ENCODE data around the gene LHB.
"Not testable (repeated sequence)": the region's sequence is repeated elsewhere in the genome, so short reads cannot be mapped to it uniquely, and the experiment has no call there.

The LHB gene

GRCh38 chr19:49017041-49017665 is at the start of gene LHB:
TSS of gene LHB (minus strand) at chr19:49017091. CDS start at chr19:49017081, 10 bp downstream.
- no peak for DNase-seq

GRCh38 chr19:49065905-49066512 is 49.1 kb upstream of the LHB start:
- no peak for DNase-seq

GRCh38 chr19:49064768-49065611 is 48.1 kb upstream of the LHB start, which contains the start of gene NTF4:
TSS of gene NTF4 (minus strand) at chr19:49064818. CDS start at chr19:49061997, 2,821 bp downstream.
- DNase-seq, result peak; percentile 44

- DNase-seq, result no peak
Measured at GRCh38 chr19:49064029-49064629, 47.2 kb upstream of the LHB start.

- DNase-seq, result no peak
Measured at GRCh38 chr19:49061445-49061844, 44.6 kb upstream of the LHB start.

GRCh38 chr19:49061000-49061399 is 44.1 kb upstream of the LHB start:
- no peak for DNase-seq

GRCh38 chr19:49059053-49059452 is 42.2 kb upstream of the LHB start:
- DNase-seq, result no peak

- DNase-seq, result no peak
Measured at GRCh38 chr19:49058562-49058961, 41.7 kb upstream of the LHB start.

- DNase-seq, result no peak
Measured at GRCh38 chr19:49057636-49058234, 40.8 kb upstream of the LHB start, which contains the start of gene CGB7. TSS of gene CGB7 (minus strand) at chr19:49057749. CDS start at chr19:49055375, 2,374 bp downstream.

GRCh38 chr19:49056902-49057596 is 40.2 kb upstream of the LHB start:
- not testable (repeated sequence) for DNase-seq

- DNase-seq, result peak; percentile 59
Measured at GRCh38 chr19:49056101-49056901, 39.4 kb upstream of the LHB start.

- not testable (repeated sequence) for DNase-seq
Measured at GRCh38 chr19:49050376-49051033, 33.6 kb upstream of the LHB start.

GRCh38 chr19:49049834-49050233 is 32.9 kb upstream of the LHB start:
- DNase-seq, result not testable (repeated sequence)

- not testable (repeated sequence) for DNase-seq
Measured at GRCh38 chr19:49049011-49049410, 32.1 kb upstream of the LHB start, which contains the start of gene CGB8. TSS of gene CGB8 (minus strand) at chr19:49049111. CDS start at chr19:49048739, 372 bp downstream.

GRCh38 chr19:49043548-49043947 is 26.7 kb upstream of the LHB start, which contains the start of gene CGB5:
TSS of gene CGB5 (plus strand) at chr19:49043848. CDS start at chr19:49044210, 362 bp downstream.
- not testable (repeated sequence) for DNase-seq

GRCh38 chr19:49042666-49043065 is 25.8 kb upstream of the LHB start:
- DNase-seq, result not testable (repeated sequence)

- DNase-seq, result no peak
Measured at GRCh38 chr19:49042177-49042576, 25.3 kb upstream of the LHB start.

- DNase-seq, result not testable (repeated sequence)
Measured at GRCh38 chr19:49039736-49040135, 22.8 kb upstream of the LHB start.

GRCh38 chr19:49038557-49039276 is 21.8 kb upstream of the LHB start:
- DNase-seq, result not testable (repeated sequence)

Measured in left hindlimb (tissue), 1 donor.